ENCODE measurements around the gene PPP2R5A.

The PPP2R5A gene

DNA sequence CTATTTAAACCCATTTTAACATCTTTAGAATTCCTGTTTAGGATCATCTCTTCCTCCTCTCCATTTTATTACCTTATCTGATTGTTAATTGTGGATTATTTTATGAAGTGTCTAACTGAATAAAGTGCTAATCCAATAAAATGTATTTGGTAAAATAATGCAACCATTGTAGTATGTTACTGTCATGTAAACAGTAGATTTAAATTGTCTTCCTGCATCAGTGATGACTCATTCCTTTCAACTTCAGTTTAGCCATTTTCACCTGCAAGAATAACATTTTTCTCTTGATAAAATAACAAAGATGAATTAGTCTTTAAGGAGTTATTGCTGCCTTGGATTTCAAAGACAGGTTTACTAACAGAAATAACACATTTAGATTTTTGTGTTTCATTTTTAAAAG is 5.4 kb downstream of the PPP2R5A start:
- Histone ChIP-seq H3K4me3 (ENCODE audit: low read depth, low read length) (no peak overlapping the region), H3K9me3 (ENCODE audit: control insufficient read depth, insufficient read depth, low read depth, low read length) (no peaks in the 10 kb centered on the region), H3K27ac (ENCODE audit: extremely low read depth, low read depth, low read length) (no peak overlapping the region), H3K4me1 (ENCODE audit: control insufficient read depth, insufficient read depth, low read length) (peaks cover 15% of the 10 kb centered on the region; the same call in 1 of the 2 replicates), H3K36me3 (ENCODE audit: control insufficient read depth in 2 of 2, insufficient read depth in 1 of 2, low read length in 2 of 2) (no peaks in the 10 kb centered on the region)
- POLR2A ChIA-PET: no interaction called here
- CTCF ChIA-PET: interaction anchor here (0.6 to 5.0 kb wide), 13 partner anchors 11 to 351 kb away, joined by 3 to 52 read pairs (median 3); partner anchors contain the start of genes DTL and INTS7
- peak; percentile 24; the same call in 1 of the 2 replicates for TF ChIP-seq WT1 (tag by site-specific recombination; IDR thresholded peaks at IDR 0.05)
- peak; percentile 87 for TF ChIP-seq ZBTB44 (tag by site-specific recombination; IDR thresholded peaks at IDR 0.05)
- TF ChIP-seq ZNF341 (tag by site-specific recombination; IDR thresholded peaks at IDR 0.05; ENCODE audit: low read depth): no peak
- TF ChIP-seq ZNF274 (IDR thresholded peaks at IDR 0.05; ENCODE audit: low read length): no peak
- no peak for TF ChIP-seq ZNF274 (tag by site-specific recombination; IDR thresholded peaks at IDR 0.05; ENCODE audit: borderline replicate concordance)
- TF ChIP-seq HOXA7 (CRISPR knock-in tag; IDR thresholded peaks at IDR 0.05; ENCODE audit: borderline replicate concordance): no peak
- peak; percentile 42; the same call in 1 of the 2 replicates for TF ChIP-seq ZNF629 (tag by site-specific recombination; IDR thresholded peaks at IDR 0.05)
- TF ChIP-seq SP7 (tag by site-specific recombination; IDR thresholded peaks at IDR 0.05): 0 out of 2 replicates have a peak, but pooled peaks have one; percentile 14
- TF ChIP-seq PATZ1 (tag by site-specific recombination; IDR thresholded peaks at IDR 0.05): 0 out of 2 replicates have a peak, but pooled peaks have one; percentile 1
- TF ChIP-seq ZNF24 (tag by site-specific recombination; IDR thresholded peaks at IDR 0.05): peak; percentile 91
- TF ChIP-seq ZNF184 (tag by site-specific recombination; IDR thresholded peaks at IDR 0.05): no peak
- no peak for TF ChIP-seq ZNF571 (tag by site-specific recombination; IDR thresholded peaks at IDR 0.05)
- peak; percentile 67 for TF ChIP-seq FEZF1 (tag by site-specific recombination; IDR thresholded peaks at IDR 0.05)
- no peak for TF ChIP-seq ZBTB26 (tag by site-specific recombination; optimal IDR thresholded peaks at IDR 0.05)
- TF ChIP-seq ZNF449 (tag by site-specific recombination; IDR thresholded peaks at IDR 0.05): no peak
- no peak for TF ChIP-seq MEIS1 (CRISPR knock-in tag; IDR thresholded peaks at IDR 0.05; ENCODE audit: borderline replicate concordance)
- TF ChIP-seq ZNF843 (tag by site-specific recombination; IDR thresholded peaks at IDR 0.05): peak; percentile 65
- TF ChIP-seq KLF7 (tag by site-specific recombination; IDR thresholded peaks at IDR 0.05; ENCODE audit: borderline replicate concordance): no peak
- TF ChIP-seq ZNF785 (tag by site-specific recombination; IDR thresholded peaks at IDR 0.05): no peak
- TF ChIP-seq ZNF707 (tag by site-specific recombination; IDR thresholded peaks at IDR 0.05): no peak
- TF ChIP-seq ZNF362 (tag by site-specific recombination; IDR thresholded peaks at IDR 0.05): no peak
- TF ChIP-seq BCL11A (tag by site-specific recombination; IDR thresholded peaks at IDR 0.05; ENCODE audit: low read depth): peak; percentile 56; the same call in 1 of the 2 replicates
- no peak for TF ChIP-seq ZNF777 (tag by site-specific recombination; IDR thresholded peaks at IDR 0.05; ENCODE audit: borderline replicate concordance)
- no peak for TF ChIP-seq ZFP3 (tag by site-specific recombination; IDR thresholded peaks at IDR 0.05; ENCODE audit: low read depth)
- 0 out of 2 replicates have a peak, but pooled peaks have one; percentile 14 for TF ChIP-seq KLF10 (tag by site-specific recombination; IDR thresholded peaks at IDR 0.05)
- TF ChIP-seq, protein P1, sequence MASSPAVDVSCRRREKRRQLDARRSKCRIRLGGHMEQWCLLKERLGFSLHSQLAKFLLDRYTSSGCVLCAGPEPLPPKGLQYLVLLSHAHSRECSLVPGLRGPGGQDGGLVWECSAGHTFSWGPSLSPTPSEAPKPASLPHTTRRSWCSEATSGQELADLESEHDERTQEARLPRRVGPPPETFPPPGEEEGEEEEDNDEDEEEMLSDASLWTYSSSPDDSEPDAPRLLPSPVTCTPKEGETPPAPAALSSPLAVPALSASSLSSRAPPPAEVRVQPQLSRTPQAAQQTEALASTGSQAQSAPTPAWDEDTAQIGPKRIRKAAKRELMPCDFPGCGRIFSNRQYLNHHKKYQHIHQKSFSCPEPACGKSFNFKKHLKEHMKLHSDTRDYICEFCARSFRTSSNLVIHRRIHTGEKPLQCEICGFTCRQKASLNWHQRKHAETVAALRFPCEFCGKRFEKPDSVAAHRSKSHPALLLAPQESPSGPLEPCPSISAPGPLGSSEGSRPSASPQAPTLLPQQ (tag by site-specific recombination; IDR thresholded peaks at IDR 0.05): no peak
- TF ChIP-seq ZNF837 (tag by site-specific recombination; IDR thresholded peaks at IDR 0.05): no peak
- TF ChIP-seq ZNF175 (tag by site-specific recombination; IDR thresholded peaks at IDR 0.05): no peak
- TF ChIP-seq OSR2 (tag by site-specific recombination; IDR thresholded peaks at IDR 0.05): peak; percentile 30; the same call in 1 of the 2 replicates
- peak; percentile 33; the same call in 1 of the 2 replicates for TF ChIP-seq ZEB2 (tag by site-specific recombination; IDR thresholded peaks at IDR 0.05)
- TF ChIP-seq ZNF544 (tag by site-specific recombination; IDR thresholded peaks at IDR 0.05): no peak

Data from HEK293 (cell line).